Mononuclear cell (primary cell): ENCODE measurements around the gene CLEC16A. TPM values are rescaled to one million over a fixed set of nuclear protein-coding genes. Genes with fewer than 3 reads are reported as not detected.
"Not testable (repeated sequence)": the region's sequence is repeated elsewhere in the genome, so short reads cannot be mapped to it uniquely, and the experiment has no call there.

Experiments used
- H3K27me3 ChIP-seq: 2 replicates; pipeline ENCODE4 v1.6.0; 2011; ENCODE audit warnings: low read length, control low read depth; ENCODE audit not compliant: insufficient read depth
- H3K4me1 ChIP-seq: 2 replicates; pipeline ENCODE4 v1.5.1; 2011; ENCODE audit warnings: mild to moderate bottlenecking, low read length, control low read depth; ENCODE audit not compliant: insufficient read depth
- H3K4me3 ChIP-seq: 2 replicates; pipeline ENCODE4 v1.5.1; 2011; ENCODE audit warnings: mild to moderate bottlenecking, low read length, moderate library complexity
- H3K9me3 ChIP-seq: 2 replicates; pipeline ENCODE4 v1.5.1; 2011; ENCODE audit warnings: low read depth, mild to moderate bottlenecking, control low read depth, low read length
- total RNA-seq: library from RNA; depleted of rRNA; stranded (reverse); fragments of >200 nt; gene quantifications from one replicate; pipeline ENCODE4 v1.2.3, GENCODE V29; 2012

The CLEC16A gene
- total RNA-seq, 1 donor, result 26.9 TPM

GRCh38 chr16:10932959-10933710 is 11.2 kb upstream of the CLEC16A start:
- H3K4me1 ChIP-seq, result peaks cover 58% of the 10 kb centered on the region
- H3K27me3 ChIP-seq, result no peaks in the 10 kb centered on the region
- no peak overlapping the region for H3K4me3 ChIP-seq
- no peaks in the 10 kb centered on the region for H3K9me3 ChIP-seq

GRCh38 chr16:10933865-10934264 is 10.5 kb upstream of the CLEC16A start:
- no peak overlapping the region for H3K4me3 ChIP-seq
- H3K4me1 ChIP-seq, result peaks cover 65% of the 10 kb centered on the region
- H3K27me3 ChIP-seq, result no peaks in the 10 kb centered on the region
- no peaks in the 10 kb centered on the region for H3K9me3 ChIP-seq

GRCh38 chr16:10934325-10935107 is 9.8 kb upstream of the CLEC16A start:
- Histone ChIP-seq H3K9me3 (no peaks in the 10 kb centered on the region), H3K4me1 (peaks cover 69% of the 10 kb centered on the region), H3K4me3 (no peak overlapping the region), H3K27me3 (no peaks in the 10 kb centered on the region)

GRCh38 chr16:10935226-10935915 is 9.0 kb upstream of the CLEC16A start:
- H3K4me1 ChIP-seq, result peaks cover 69% of the 10 kb centered on the region
- H3K9me3 ChIP-seq, result no peaks in the 10 kb centered on the region
- no peak overlapping the region for H3K4me3 ChIP-seq
- H3K27me3 ChIP-seq, result no peaks in the 10 kb centered on the region

GRCh38 chr16:10936272-10936984 is 7.9 kb upstream of the CLEC16A start:
- no peaks in the 10 kb centered on the region for H3K9me3 ChIP-seq
- H3K4me1 ChIP-seq, result peaks cover 73% of the 10 kb centered on the region
- no peaks in the 10 kb centered on the region for H3K27me3 ChIP-seq
- no peak overlapping the region for H3K4me3 ChIP-seq

- H3K4me3 ChIP-seq, result no peak overlapping the region
- peaks cover 74% of the 10 kb centered on the region for H3K4me1 ChIP-seq
- no peaks in the 10 kb centered on the region for H3K27me3 ChIP-seq
- H3K9me3 ChIP-seq, result no peaks in the 10 kb centered on the region
Observed at GRCh38 chr16:10937068-10937859, 7.1 kb upstream of the CLEC16A start.

GRCh38 chr16:10938321-10938720 is 6.0 kb upstream of the CLEC16A start:
- Histone ChIP-seq H3K4me1 (peaks cover 77% of the 10 kb centered on the region), H3K9me3 (no peaks in the 10 kb centered on the region), H3K4me3 (no peak overlapping the region), H3K27me3 (no peaks in the 10 kb centered on the region)

GRCh38 chr16:10938796-10939648 is 5.3 kb upstream of the CLEC16A start:
- Histone ChIP-seq H3K4me1 (peaks cover 82% of the 10 kb centered on the region), H3K27me3 (no peaks in the 10 kb centered on the region), H3K9me3 (no peaks in the 10 kb centered on the region), H3K4me3 (no peak overlapping the region)

GRCh38 chr16:10939649-10940234 is 4.6 kb upstream of the CLEC16A start:
- Histone ChIP-seq H3K4me1 (peaks cover 79% of the 10 kb centered on the region), H3K27me3 (no peaks in the 10 kb centered on the region), H3K9me3 (no peaks in the 10 kb centered on the region), H3K4me3 (no peak overlapping the region)

- H3K27me3 ChIP-seq, result no peaks in the 10 kb centered on the region
- peaks cover 85% of the 10 kb centered on the region for H3K4me1 ChIP-seq
- H3K9me3 ChIP-seq, result no peaks in the 10 kb centered on the region
- peak overlapping the region; percentile 54 for H3K4me3 ChIP-seq
Observed at GRCh38 chr16:10940501-10941079, 3.8 kb upstream of the CLEC16A start.

GRCh38 chr16:10941127-10941933 is 3.0 kb upstream of the CLEC16A start:
- Histone ChIP-seq H3K9me3 (no peaks in the 10 kb centered on the region), H3K4me3 (peak overlapping the region; percentile 54), H3K27me3 (no peaks in the 10 kb centered on the region), H3K4me1 (peaks cover 87% of the 10 kb centered on the region)

GRCh38 chr16:10941935-10942351 is 2.4 kb upstream of the CLEC16A start:
- not testable (repeated sequence) for H3K9me3 ChIP-seq, H3K27me3 ChIP-seq
- H3K4me1 ChIP-seq, result peaks cover 87% of the 10 kb centered on the region
- H3K4me3 ChIP-seq, result peak overlapping the region; percentile 54
